NB4 (cell line): ENCODE measurements around the gene B3GALT5.

ENCODE experiments used
- POLR2A ChIP-seq: IDR thresholded peaks from 2 replicates; pipeline ENCODE4 v1.6.1; 2011; ENCODE audit warnings: mild to moderate bottlenecking; ENCODE audit not compliant: insufficient read length; ENCODE audit errors: extremely low read depth
- TF ChIP-seq, protein P1 (sequence below): IDR thresholded peaks from one replicate; pipeline ENCODE4 v1.5.1; 2012; ENCODE audit warnings: low read depth, low read length

DNA sequence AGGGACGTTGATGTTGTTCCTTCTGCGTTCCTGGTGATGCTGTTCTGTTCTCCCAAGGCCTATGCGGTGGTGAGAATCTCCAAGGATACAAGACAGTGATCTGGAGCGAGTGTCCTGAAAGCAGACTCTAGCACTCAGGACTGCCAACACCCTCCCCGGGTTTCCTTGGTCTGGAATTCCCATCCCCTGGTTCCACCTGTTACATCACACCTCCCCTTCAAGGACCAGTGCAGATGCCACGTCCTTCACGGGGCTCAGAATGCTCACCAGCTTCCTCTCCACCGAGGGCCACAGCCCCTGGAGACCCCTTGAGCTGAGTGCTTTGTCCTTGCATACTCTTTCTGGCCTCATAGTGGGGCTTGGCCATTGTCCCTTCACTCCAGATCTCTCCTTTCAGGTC lies 43.5 kb downstream of the B3GALT5 start:
- TF ChIP-seq, protein P1, sequence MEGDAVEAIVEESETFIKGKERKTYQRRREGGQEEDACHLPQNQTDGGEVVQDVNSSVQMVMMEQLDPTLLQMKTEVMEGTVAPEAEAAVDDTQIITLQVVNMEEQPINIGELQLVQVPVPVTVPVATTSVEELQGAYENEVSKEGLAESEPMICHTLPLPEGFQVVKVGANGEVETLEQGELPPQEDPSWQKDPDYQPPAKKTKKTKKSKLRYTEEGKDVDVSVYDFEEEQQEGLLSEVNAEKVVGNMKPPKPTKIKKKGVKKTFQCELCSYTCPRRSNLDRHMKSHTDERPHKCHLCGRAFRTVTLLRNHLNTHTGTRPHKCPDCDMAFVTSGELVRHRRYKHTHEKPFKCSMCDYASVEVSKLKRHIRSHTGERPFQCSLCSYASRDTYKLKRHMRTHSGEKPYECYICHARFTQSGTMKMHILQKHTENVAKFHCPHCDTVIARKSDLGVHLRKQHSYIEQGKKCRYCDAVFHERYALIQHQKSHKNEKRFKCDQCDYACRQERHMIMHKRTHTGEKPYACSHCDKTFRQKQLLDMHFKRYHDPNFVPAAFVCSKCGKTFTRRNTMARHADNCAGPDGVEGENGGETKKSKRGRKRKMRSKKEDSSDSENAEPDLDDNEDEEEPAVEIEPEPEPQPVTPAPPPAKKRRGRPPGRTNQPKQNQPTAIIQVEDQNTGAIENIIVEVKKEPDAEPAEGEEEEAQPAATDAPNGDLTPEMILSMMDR: no peak
- TF ChIP-seq POLR2A: no peak
